Measurements from ENCODE around the gene ARMC7. TPM values are rescaled to one million over a fixed set of nuclear protein-coding genes. Genes with fewer than 3 reads are reported as not detected.
A peak's percentile ranks its signal among the peaks of the same experiment; 100 is the strongest.

ARMC7 gene
- polyA plus RNA-seq, 4 donors = 7.6 to 21.2 (median 16.0) TPM

DNA sequence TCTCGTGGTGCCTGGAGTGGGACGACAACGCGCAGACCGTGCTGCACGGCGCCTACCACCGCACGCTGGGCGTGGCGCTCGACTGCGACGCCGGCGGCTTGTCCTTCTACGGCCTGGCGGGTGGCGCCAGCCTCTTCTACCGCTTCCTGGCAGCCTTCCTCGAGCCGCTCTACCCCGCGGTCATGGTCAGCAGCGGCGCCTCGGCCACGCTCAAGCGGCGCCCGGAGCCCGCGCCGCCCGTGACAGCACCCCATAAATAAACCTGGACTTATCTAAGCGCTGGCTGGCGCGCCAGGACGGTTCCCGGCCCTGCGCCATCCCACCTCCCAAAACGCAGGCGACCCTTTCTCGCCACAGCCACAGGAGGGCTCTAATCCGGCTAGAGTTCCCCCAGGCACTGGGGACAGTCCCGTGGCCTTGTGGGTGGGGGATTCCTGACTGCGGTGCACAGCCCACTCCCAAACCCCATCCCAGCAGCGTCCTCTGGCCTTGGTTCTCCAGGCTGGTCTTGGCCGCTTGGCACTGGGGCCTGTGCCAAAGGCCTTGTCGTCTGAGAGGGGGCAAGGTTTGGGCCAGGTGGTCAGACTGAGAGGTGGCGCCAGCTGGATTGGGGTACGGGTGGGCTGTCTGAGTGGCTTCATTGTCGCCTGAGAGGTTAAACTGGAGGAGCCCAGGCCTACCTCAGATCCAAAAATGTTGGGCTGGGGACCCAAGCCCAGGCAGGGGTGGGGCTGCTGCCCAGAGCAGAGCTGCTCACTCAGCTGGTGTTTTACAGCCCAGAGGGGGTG lies 32.1 kb upstream of the ARMC7 start:
- DNase-seq (ENCODE audit: low read depth in 4 of 4, low spot score in 3 of 4) = no peak

DNA sequence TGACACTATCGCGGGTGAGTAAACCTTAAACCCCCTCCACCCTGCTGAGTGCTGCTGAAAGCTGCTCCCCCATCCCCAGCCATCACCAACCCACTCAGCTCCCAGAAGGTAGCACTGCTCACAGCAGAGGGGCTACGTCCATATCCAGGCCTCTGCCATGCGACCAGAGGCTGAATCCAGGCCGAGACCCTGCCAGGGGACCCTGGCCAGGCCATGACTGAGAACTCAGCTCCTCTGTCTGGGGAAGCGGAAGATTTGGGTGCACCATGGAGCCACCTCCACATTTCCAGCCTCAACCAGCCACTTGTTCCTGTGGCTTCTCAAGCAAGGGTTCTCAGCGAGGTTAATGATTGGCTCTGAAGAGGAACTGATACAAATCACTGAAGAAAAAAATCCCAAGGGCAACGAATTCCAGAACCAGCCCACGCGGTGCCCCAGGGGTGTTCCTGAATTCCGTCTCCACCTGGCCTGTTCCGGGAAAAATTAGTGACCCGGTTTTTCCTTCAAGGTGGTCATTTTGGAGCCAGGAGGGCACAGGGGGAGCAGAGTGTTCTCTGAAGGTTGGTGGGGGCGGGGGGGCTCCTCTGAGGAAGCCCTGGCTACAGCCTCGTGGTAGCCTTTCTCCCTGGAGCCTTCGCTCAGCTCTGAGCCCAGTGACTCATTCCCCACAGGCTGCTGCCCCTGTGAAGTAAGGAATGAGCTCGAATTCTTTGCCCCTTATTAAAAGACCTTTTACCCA lies 31.3 kb upstream of the ARMC7 start:
- DNase-seq (ENCODE audit: low read depth in 4 of 4, low spot score in 3 of 4) = no peak

DNA sequence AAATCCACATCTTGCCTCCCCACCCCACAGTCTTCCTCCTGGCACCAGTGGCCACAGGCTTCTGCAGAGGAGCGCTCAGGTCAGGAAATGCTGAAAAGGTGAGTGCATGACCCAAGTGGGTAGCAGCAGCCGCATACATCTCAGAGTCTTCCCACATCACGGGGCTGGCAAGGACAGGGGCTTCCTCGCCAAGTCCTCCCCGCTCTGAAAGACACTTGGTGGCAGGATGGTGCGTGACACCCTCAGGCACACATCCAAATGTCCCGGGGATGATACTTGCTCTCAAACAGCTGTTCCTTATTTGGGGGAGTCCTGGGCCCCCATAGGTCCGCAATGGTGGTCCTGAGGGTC lies 30.8 kb upstream of the ARMC7 start:
- no peak for DNase-seq (ENCODE audit: low read depth in 4 of 4, low spot score in 3 of 4)

DNA sequence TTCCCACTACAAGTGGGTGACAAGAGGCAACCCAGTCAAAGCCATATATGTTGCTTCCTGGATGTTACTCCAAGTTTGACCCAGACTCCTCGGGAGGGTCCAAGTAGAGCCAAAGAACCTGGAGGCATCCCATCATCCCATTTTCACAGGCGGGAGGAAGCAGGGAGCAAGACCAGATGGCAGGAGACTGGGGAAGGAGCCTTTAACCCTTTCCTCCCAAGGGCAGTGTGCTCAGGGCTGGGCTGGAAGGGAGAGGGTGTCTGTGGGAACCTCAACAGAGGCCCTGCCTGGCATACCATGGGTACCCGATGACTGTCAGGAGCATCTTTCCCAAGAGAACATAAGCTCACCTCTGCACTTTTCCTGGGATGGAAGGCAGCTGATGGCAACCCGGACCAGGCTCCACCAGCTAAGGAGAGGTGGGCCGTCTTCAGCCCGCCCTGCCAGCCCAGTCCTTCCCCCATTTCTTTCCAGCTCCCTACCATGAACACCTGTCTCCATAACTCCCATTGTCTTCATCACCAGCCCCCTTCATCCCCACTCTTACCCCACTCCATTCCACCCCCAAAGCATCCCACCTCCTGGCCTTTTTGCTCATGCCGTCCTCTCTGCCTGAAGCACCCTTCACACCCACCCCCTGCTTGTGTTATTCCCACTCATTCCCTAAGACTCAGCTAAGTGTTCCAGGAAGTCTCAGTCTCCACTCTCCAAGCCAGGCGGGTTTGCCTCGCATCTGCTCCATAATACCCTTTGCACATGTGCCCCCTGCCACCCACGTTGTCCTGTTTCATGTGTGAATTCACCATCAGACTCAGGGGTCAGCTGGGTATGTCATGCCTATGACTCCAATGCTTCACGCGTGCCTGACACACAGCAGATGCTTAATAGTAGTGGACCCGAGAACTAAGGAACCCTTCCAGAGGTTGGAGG lies 27.9 kb upstream of the ARMC7 start:
- no peak for DNase-seq (ENCODE audit: low read depth in 4 of 4, low spot score in 3 of 4)

DNA sequence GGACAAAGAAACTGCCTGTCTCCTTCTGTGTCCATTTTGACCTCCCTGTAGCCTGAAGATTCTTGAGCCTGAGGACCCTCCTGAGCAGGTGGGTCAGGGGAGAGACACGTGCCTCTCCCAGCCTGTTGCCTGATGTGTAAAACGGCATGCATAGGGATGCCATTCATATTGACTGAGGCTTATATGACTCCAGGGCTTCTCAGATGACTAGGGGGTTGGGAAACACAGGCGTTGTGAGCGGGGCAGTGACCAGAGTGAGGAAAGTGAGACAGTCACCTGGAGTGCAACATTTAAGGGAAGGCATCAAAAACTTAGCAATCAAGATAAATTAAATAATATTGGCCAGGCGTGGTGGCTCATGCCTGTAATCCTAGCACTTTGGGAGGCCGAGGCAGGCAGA lies 27.1 kb upstream of the ARMC7 start:
- no peak for DNase-seq (ENCODE audit: low read depth in 4 of 4, low spot score in 3 of 4)

DNA sequence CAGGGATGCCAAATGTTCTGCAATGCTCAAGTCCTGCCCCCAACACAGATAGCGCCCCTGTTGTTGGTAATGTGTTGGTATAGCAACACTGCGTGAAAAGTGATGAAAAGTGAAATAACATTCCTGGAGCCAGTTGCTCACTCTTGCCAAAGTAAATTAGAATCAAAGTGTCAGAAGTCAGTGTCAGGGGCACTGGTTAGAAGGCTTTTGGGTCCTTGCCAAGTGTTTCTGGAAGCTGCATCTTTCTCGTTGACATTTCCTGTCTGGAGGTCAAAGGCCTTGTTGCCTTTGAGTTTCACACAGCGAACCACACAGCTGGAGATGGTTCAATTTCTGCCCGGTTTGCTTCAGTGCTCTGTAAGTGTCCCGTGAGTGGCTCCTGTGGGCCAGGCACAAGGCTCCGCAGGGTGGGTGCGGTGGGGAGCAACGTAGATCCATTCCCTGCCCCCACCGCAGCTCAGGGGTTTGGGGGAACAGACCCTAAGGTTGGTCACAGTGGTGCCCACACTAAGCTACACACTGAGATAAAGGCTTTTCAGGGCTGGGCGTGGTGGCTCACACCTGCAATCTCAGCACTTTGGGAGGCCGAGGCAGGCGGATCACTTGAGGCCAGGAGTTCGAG lies 25.6 kb upstream of the ARMC7 start:
- DNase-seq (ENCODE audit: low read depth in 4 of 4, low spot score in 3 of 4) = no peak

DNA sequence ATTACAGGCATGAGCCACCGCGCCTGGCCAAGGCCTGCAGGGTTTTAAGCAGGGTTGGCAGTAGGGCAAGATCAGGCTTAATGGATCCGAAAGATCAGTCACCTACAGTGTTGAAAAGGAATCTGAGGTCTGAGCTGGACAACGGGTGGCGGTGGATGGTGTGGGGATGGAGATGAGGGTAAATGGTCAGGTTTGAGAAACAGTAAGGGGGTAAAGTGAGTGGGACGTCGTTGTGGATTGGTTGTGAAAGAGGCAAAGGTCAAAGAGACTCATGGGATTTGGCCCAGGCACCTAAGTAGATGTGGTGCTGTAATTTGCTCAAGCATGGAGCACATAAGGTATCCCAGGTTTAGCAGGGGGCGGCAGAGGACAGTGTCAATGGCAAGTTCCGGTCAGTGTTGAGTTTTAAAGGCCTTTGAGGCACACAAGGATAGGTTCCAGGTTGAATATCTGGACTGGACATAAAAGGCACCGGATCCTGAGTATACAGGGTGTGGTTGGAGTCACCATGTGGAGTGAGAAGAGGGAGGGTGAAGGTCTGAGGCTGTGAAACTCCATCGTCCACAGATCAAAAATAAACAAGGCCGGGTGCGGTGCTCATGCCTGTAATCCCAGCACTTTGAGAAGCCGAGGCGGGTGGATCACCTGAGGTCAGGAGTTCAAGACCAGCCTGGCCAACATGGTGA lies 23.1 kb upstream of the ARMC7 start:
- no peak for DNase-seq (ENCODE audit: low read depth in 4 of 4, low spot score in 3 of 4)

DNA sequence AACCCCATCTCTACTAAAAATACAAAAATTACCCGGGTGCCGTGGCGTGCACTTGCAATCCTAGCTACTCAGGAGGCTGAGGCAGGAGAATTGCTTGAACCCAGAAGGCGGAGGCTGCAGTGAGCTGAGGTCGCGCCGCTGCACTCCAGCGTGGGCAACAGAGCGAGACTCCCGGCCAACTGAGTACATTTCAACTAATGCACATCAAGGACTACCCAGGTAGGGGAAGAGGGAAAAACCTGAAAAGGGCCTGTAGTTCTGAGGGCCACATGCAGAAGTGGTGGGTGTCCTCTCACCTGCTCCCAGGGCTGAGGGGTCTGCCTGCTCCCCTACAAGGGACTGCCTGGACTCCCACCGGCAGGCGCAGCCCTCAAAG lies 22.6 kb upstream of the ARMC7 start:
- no peak for DNase-seq (ENCODE audit: low read depth in 4 of 4, low spot score in 3 of 4)

DNA sequence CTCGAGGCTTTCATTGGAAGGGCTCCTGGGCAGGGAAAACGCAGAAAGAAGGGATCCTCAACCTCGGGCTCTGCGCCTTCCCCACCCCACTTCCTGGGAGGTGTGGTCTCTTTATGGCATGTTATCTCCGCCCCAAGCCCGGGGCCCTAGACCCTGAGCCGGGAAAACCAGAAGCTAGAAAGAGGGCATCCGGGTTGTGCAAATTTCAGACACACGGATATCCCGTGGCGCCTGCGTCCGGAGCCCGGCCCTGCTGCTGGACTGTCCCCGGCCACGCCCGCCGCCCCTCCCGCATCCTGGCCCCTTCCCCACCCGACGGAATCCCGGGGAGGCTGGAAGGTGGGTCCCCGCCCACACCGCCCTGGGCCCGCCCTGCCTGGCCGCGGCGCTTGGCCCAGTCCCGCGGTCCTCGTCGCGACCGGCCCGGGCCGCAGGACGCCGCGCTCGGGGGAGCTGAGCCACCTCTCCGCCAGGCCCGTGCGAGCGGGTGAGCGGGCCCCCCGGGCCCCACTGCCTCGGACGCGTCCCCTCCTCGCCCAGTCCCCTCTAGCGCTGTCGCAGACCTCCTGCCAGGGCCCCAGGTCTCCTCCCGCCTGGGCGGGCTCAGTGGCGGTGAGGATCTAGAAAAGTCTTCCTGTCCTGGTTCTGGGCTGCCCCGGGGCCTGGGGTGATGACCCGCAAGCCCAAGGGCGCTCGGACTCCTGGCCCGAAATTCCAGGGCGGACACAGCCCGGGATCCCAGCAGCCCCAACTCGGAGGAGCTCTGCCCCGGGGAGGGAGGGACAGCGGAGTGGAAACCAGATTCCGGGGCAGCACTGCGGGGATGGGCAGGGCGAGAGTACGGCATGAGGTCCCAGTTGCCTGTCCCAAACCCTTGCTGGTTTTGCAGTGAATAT lies 22.0 kb upstream of the ARMC7 start, which contains the start of gene SLC16A5:
SLC16A5 (plus strand) TSS at position 397 of the 896 bp plus-strand sequence. CDS start 5,683 bp downstream, outside the sequence.
- peak in 3 of 4 donors; percentile 66 to 76 (median 66) for DNase-seq (ENCODE audit: low read depth in 4 of 4, low spot score in 3 of 4)

DNA sequence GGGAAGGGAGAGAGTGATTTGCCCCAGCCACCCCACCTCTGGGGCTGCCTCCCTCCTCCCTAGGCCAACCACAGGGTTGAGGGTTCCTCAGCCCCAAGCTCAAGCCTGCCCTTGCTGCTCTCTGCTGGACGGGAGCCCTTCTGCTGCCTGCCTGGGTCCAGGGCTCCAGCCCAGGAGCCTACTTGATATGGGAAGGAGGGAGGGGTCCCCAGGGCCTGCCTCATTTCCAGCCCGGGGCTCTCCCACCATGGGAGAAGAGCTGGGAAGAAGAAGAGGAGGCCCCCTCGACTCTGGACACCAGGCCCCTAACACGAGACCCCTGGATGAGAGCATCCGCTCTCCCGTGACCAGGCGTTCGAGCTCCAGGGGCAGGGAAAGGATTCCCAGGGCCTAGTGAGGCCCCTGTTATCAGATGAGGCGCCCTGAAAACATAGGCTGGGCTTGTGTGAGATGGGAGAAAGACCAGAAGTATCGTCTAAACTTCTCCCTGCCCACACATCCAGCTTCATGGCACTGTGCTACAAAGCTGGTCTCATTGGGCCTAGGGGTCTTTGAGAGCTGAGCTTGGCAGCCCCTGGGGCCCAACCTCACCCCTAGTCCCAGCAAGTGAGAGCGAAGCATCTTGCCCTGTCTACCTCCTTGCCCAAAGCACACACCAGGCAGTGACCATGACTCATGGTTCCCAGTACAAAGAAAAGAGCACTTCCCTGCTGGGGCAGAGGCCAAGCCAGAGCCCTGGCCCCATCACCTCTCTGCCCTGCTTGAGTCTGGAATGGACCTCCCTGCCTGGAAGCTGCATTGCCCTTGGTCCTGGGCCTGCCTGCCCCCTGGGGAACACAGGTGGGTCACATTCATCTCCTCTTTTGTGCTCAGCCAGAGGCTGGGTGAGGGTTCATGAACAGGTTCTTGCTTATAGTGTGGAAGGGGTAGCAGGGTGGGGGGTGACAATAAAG lies 21.0 kb upstream of the ARMC7 start:
- DNase-seq (ENCODE audit: low read depth in 4 of 4, low spot score in 3 of 4) = no peak

DNA sequence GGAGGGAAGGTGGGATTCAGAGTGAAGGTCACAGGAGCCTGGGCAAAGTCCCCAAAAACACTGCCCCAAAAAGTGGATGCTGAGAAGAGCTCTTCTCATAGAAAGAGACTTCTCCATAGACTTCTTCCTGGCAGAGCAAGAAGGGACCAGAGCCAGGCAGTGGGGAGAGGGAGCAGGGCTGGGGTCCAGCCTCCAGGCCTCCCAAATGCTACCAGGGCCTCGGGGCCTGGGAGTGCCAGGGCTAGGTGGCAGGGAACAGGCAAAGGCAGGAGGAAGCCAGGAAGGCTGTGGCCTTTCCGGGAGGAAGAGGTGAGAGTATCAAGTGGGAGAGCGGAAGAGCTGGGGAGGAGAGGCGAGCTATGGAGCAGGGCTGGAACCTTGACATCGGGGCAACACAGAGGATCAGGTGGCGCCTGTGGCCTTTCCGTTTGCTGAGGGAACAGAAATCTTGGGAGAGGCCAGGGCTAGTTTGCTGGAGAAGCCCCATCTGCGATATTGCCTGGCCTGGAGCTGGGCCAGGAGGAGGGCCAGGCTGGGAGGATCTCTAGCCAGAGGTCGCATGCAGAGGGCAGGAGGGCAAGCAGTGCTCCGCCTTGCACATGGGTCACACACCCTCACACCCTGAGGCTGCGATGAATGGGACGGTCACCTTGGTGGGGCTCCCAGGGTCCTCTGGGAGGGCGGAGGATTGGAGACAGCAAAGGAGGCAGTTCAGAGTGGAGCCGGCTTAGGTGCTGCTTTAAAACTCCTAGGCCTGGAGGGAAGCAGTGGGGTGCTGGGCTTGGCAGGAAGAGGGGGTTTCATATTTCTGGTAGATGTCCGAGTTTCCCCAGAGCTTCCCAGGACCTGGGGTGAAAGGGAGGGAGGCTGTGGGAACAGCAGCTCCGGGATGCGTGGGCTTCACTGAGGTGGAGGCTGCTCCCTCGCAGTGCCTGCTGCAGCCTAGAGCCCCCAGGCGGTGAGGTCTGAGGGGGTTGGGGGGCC lies 18.6 kb upstream of the ARMC7 start:
- no peak for DNase-seq (ENCODE audit: low read depth in 4 of 4, low spot score in 3 of 4)

DNA sequence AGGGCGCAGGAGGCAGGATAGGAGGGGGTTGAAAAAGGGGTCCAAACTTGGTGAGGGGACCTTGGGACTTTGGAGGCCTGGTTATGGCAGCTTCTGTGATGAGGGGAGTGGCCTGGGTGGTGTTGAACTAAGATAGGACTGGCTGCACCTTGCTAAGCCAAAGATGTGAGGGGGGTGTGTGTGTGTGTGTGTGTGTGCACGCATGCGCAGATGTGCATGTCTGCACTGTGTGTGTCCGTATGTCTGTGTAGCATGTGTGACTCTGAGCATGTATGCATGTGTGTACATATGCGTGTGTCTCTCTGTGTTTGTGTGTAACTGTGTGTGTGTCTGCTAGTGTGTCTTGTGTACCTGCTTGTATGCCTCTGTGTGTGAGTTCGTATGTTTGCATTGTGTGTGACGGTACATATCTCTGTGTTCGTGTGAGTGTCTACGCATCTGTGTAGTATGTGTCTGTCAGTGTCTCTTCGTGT lies 17.9 kb upstream of the ARMC7 start:
- no peak for DNase-seq (ENCODE audit: low read depth in 4 of 4, low spot score in 3 of 4)

DNA sequence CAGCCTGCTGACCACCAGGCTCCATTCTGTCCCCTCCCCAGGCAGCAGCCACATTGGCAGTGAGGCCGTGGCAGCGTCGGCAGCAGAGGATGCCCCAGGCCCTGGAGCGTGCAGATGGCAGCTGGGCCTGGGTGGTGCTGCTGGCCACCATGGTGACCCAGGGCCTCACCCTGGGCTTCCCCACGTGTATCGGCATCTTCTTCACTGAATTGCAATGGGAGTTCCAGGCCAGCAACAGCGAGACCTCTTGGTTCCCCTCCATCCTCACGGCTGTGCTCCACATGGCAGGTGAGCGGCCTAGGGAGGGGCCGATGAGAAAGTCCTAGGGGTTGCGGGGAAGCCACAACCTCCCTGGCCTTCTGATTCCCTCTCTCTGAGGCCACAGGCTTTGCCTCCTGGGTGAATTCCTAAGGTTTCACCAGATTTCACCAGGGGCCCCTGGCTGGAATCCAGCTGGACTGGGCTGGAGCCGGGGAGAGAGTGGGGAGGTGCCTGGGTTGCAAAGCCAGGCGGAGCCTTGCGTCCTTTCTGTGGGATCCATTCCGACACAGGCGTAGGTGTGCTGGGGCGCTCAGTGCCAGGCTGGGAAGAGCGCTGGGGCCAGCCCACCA lies 16.1 kb upstream of the ARMC7 start:
- DNase-seq (ENCODE audit: low read depth in 4 of 4, low spot score in 3 of 4) = no peak

DNA sequence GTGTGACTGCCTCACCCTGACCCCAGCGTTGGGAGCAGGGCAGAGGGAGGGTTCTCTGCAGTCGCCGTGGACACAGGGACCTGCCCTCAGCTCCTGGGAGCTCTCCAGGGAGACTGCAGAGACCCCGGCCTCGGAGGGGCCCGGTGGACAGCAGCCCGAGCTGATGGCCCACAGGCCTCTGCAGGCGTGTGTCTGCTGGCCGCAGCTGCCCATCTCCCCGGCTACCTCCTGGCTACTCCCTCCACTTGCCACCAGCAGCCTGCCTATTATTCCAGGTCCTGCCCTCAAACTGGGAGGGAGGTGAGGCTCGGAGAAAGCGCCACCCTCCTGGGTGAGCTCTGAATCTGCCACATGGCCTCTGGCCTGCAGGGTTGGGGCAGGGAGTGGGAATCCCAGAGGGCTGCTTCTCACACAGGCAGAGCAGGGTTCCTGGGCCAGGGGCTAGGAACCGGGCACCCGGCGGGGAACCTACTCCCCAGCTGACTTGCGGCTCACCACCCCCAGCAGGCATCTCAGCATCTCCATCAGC lies 14.8 kb upstream of the ARMC7 start:
- no peak for DNase-seq (ENCODE audit: low read depth in 4 of 4, low spot score in 3 of 4)

DNA sequence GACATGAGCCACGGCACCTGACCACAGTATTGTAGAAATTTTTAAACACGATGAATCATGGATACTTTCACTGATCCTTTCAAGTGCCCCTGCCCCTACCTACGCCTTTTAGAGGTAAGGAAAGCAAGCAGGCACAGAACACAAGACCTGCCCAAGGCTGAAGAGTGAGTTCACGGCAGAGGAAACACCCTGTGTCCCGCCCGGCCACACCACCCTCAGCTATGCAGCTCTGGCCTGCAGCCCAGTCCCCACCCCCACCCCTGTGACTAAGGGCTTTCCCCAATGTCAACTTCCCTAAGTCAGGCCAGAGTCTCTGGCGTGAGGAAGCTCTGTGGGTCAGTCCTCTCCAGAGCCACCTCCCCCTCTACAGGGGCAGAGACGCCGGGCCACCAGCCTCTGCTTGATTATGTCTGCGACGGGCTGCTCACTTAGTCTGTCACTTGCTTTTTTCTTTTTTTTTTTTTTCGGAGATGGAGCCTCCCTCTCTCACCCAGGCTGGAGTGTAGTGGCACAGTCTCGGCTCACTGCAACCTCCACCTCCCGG lies 13.6 kb upstream of the ARMC7 start:
- no peak for DNase-seq (ENCODE audit: low read depth in 4 of 4, low spot score in 3 of 4)

DNA sequence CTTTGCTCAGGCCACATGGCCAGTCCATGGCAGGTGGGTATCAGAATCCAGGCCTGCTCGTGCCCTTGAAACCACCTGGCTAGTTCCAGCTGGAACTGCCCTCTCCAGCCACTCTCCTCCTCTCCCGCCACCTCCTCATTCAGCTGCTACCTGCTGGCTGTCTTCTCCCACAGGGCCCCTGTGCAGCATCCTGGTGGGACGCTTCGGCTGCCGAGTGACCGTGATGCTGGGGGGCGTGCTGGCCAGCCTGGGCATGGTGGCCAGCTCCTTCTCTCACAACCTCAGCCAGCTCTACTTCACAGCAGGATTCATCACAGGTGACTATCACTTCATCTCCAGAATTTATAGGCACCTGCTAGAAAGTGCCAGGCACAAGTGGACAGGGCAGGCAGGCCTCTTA lies 11.9 kb upstream of the ARMC7 start:
- no peak for DNase-seq (ENCODE audit: low read depth in 4 of 4, low spot score in 3 of 4)

Data from left renal pelvis (tissue), 4 donors.